Endodermal cell (in vitro differentiated cells): ENCODE measurements around the gene PRDM16. TPM values are rescaled to one million over a fixed set of nuclear protein-coding genes. Genes with fewer than 3 reads are reported as not detected.

Source experiments
- DNase-seq: peaks from one replicate; pipeline ENCODE4 v3.0.0-alpha.2; 2017
- H3K27ac ChIP-seq: 2 replicates; pipeline ENCODE4 v1.5.1; 2013; ENCODE audit warnings: mild to moderate bottlenecking, low read depth, low read length, moderate library complexity
- H3K27me3 ChIP-seq: 2 replicates; pipeline ENCODE4 v1.6.1; 2013; ENCODE audit warnings: mild to moderate bottlenecking, low read length, moderate library complexity; ENCODE audit not compliant: insufficient read depth, control insufficient read depth, poor library complexity, severe bottlenecking
- H3K36me3 ChIP-seq: 2 replicates; pipeline ENCODE4 v1.7.0; 2013; ENCODE audit warnings: mild to moderate bottlenecking, low read length, moderate library complexity; ENCODE audit not compliant: control insufficient read depth, insufficient read depth
- H3K4me1 ChIP-seq: one replicate; pipeline ENCODE4 v1.7.0; 2013; ENCODE audit warnings: low read length; ENCODE audit not compliant: control insufficient read depth, insufficient read depth
- H3K4me3 ChIP-seq: 2 replicates; pipeline ENCODE4 v1.5.1; 2013; ENCODE audit warnings: mild to moderate bottlenecking, low read length, moderate library complexity
- H3K9ac ChIP-seq: 2 replicates; pipeline ENCODE4 v1.6.1; 2013; ENCODE audit warnings: mild to moderate bottlenecking, low read length, moderate library complexity; ENCODE audit not compliant: poor library complexity, severe bottlenecking; ENCODE audit errors: extremely low read depth
- H3K9me3 ChIP-seq: 2 replicates; pipeline ENCODE4 v1.6.1; 2013; ENCODE audit warnings: mild to moderate bottlenecking, low read length, moderate library complexity; ENCODE audit not compliant: control insufficient read depth
- H3K27ac Mint-ChIP-seq: 2 replicates; pipeline ENCODE4 v1.8.0; 2020; ENCODE audit warnings: mixed read lengths
- H3K27me3 Mint-ChIP-seq: 2 replicates; pipeline ENCODE4 v1.8.0; 2021; ENCODE audit warnings: mild to moderate bottlenecking, mixed read lengths; ENCODE audit not compliant: insufficient read depth
- H3K36me3 Mint-ChIP-seq: 2 replicates; pipeline ENCODE4 v1.8.0; 2020; ENCODE audit warnings: low read depth, mixed read lengths
- H3K4me1 Mint-ChIP-seq: 2 replicates; pipeline ENCODE4 v1.8.0; 2020; ENCODE audit warnings: mixed read lengths
- H3K4me3 Mint-ChIP-seq: 2 replicates; pipeline ENCODE4 v1.8.0; 2020; ENCODE audit warnings: mild to moderate bottlenecking, moderate library complexity, mixed read lengths
- H3K9me3 Mint-ChIP-seq: 2 replicates; pipeline ENCODE4 v1.8.0; 2020; ENCODE audit warnings: mild to moderate bottlenecking, mixed read lengths
- CTCF ChIP-seq: fragments of 200-600 bp; sonication (generic); conservative IDR thresholded peaks from 2 replicates; pipeline ENCODE4 v1.5.0; 2021; ENCODE audit warnings: antibody characterized with exemption, mild to moderate bottlenecking
- WGBS, 2 experiments: methylation state at CpG; one replicate each; pipeline versions ENCODE4 v1.1.5 to v1.1.7; 2013; ENCODE audit warnings: missing lambda C conversion rate in 2 of 2, mixed read lengths in 1 of 2; ENCODE audit not compliant: insufficient coverage in 1 of 2, insufficient read length in 1 of 2; 5-methylcytosine and 5-hydroxymethylcytosine counted together
- total RNA-seq, 2 donors: library from RNA; stranded (reverse); fragmentation: NEBNext Ultra II Directional in 1 of 2; extraction: Animal tissue kit (Norgen Biotek cat#: 25700) in 1 of 2; gene quantifications; 2 replicates in 1 of 2; 3 replicates in 1 of 2; pipeline ENCODE4 v1.2.1, GENCODE V29; 2021

The PRDM16 gene
- total RNA-seq, 2 donors from 2014 or later, result 2.1 to 4.0 TPM

- Mint-ChIP-seq H3K4me1 (peaks cover 14% of the 10 kb centered on the region), H3K27ac (peak overlapping the region; percentile 39), H3K4me3 (no peak overlapping the region), H3K9me3 (no peaks in the 10 kb centered on the region), H3K36me3 (no peaks in the 10 kb centered on the region), H3K27me3 (no peaks in the 10 kb centered on the region)
- no peak overlapping the region for H3K27ac ChIP-seq
- no peaks in the 10 kb centered on the region for H3K36me3 ChIP-seq
- peaks cover 23% of the 10 kb centered on the region for H3K4me1 ChIP-seq
- no peak overlapping the region for H3K4me3 ChIP-seq
- 93 to 94% methylated on average over 8 to 12 of the region's 12 CpGs for WGBS, 2 experiments
- H3K9ac ChIP-seq, result no peak overlapping the region
- H3K27me3 ChIP-seq, result no peaks in the 10 kb centered on the region
- DNase-seq, result no peak
- H3K9me3 ChIP-seq, result no peaks in the 10 kb centered on the region
- no peak for TF ChIP-seq CTCF
These were observed 64.7 kb downstream of the PRDM16 start for GRCh38 chr1:3133686-3134085.

GRCh38 chr1:3134381-3135072, 65.5 kb downstream of the PRDM16 start:
- Histone ChIP-seq H3K4me1 (peaks cover 23% of the 10 kb centered on the region), H3K9me3 (no peaks in the 10 kb centered on the region), H3K4me3 (no peak overlapping the region), H3K9ac (no peak overlapping the region), H3K36me3 (no peaks in the 10 kb centered on the region), H3K27me3 (no peaks in the 10 kb centered on the region), H3K27ac (no peak overlapping the region)
- no peaks in the 10 kb centered on the region for H3K36me3 Mint-ChIP-seq
- no peaks in the 10 kb centered on the region for H3K27me3 Mint-ChIP-seq
- H3K27ac Mint-ChIP-seq, result no peak overlapping the region
- H3K9me3 Mint-ChIP-seq, result no peaks in the 10 kb centered on the region
- TF ChIP-seq CTCF, result no peak
- no peak overlapping the region for H3K4me3 Mint-ChIP-seq
- peaks cover 14% of the 10 kb centered on the region for H3K4me1 Mint-ChIP-seq
- no peak for DNase-seq
- 93 to 94% methylated on average over 30 to 36 of the region's 36 CpGs for WGBS, 2 experiments

DNA sequence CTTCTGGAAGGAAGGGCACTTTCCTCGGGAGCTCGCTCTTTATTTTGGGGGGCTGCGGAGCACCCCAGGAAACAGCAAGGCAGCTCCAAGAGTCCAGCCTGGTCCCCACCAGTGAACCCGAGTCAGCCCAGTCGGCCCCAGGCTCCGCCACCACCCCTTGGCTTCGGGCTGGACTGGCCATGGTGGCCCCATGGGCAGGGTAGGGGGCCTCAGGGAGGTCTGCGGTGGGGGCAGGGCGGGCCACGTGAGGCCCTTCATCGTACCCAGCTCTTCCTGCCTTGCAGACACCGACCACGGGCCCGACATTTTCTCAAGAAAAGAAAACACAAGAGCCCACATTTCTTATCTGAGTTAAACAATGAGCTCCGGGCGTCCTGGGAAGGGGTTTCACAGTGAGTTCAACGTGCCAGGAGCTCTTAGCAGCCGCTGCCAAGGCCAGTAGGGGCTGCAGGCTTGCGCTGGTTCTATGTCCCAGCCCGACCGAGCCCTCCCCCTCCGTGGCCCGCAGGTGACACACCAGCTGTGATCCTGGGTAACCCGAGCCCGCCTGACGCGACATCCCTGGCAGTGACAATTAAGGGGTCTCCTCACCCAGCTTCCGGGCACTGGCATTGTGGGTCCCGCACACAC, 66.2 kb downstream of the PRDM16 start:
- 87 to 90% methylated on average over 22 to 29 of the region's 29 CpGs for WGBS, 2 experiments
- Mint-ChIP-seq H3K4me1 (peaks cover 12% of the 10 kb centered on the region), H3K4me3 (no peak overlapping the region)

More for the DNA sequence above, 66.2 kb downstream of the PRDM16 start:
- Histone ChIP-seq H3K9me3 (no peaks in the 10 kb centered on the region), H3K4me1 (peaks cover 23% of the 10 kb centered on the region), H3K27me3 (no peaks in the 10 kb centered on the region), H3K9ac (no peak overlapping the region), H3K27ac (no peak overlapping the region), H3K4me3 (no peak overlapping the region), H3K36me3 (no peaks in the 10 kb centered on the region)
- Mint-ChIP-seq H3K36me3 (no peaks in the 10 kb centered on the region), H3K27ac (peak overlapping the region; percentile 72), H3K27me3 (no peaks in the 10 kb centered on the region), H3K9me3 (no peaks in the 10 kb centered on the region)
- DNase-seq, result no peak
- peak; percentile 37 for TF ChIP-seq CTCF
